ENCODE results near the gene PTX3.

Gene PTX3

GRCh38 chr3:157427901-157428300 is 8.7 kb upstream of the PTX3 start:
- no peak for DNase-seq

- DNase-seq: no peak
Observed at GRCh38 chr3:157428853-157429252, 7.8 kb upstream of the PTX3 start.

GRCh38 chr3:157429708-157430107 is 6.9 kb upstream of the PTX3 start:
- no peak for DNase-seq

- DNase-seq: no peak
Observed at GRCh38 chr3:157438194-157438730, 1.6 kb downstream of the PTX3 start.

- DNase-seq: no peak
Observed at GRCh38 chr3:157441102-157441624, 4.5 kb downstream of the PTX3 start.

GRCh38 chr3:157442729-157443128 is 6.1 kb downstream of the PTX3 start:
- DNase-seq: no peak

- no peak for DNase-seq
Observed at GRCh38 chr3:157443905-157444796, 7.5 kb downstream of the PTX3 start.

GRCh38 chr3:157444797-157445184 is 8.1 kb downstream of the PTX3 start:
- no peak for DNase-seq

- no peak for DNase-seq
Observed at GRCh38 chr3:157445857-157446256, 9.2 kb downstream of the PTX3 start.

- DNase-seq: no peak
Observed at GRCh38 chr3:157447026-157447694, 10.5 kb downstream of the PTX3 start.

GRCh38 chr3:157452097-157452496 is 15.4 kb downstream of the PTX3 start:
- no peak for DNase-seq

GRCh38 chr3:157453824-157454223 is 17.2 kb downstream of the PTX3 start:
- no peak for DNase-seq

GRCh38 chr3:157459706-157460105 is 23.1 kb downstream of the PTX3 start:
- no peak for DNase-seq

- no peak for DNase-seq
Observed at GRCh38 chr3:157460253-157460652, 23.6 kb downstream of the PTX3 start.

GRCh38 chr3:157463816-157464215 is 27.2 kb downstream of the PTX3 start:
- no peak for DNase-seq

GRCh38 chr3:157464321-157464720 is 27.7 kb downstream of the PTX3 start:
- DNase-seq: no peak

GRCh38 chr3:157465741-157466140 is 29.1 kb downstream of the PTX3 start:
- no peak for DNase-seq

GRCh38 chr3:157467200-157467599 is 30.6 kb downstream of the PTX3 start:
- no peak for DNase-seq

GRCh38 chr3:157469561-157470294 is 33.1 kb downstream of the PTX3 start:
- peak in 1 of 2 donors; percentile 25 for DNase-seq

GRCh38 chr3:157471064-157471463 is 34.4 kb downstream of the PTX3 start:
- DNase-seq: no peak

GRCh38 chr3:157472648-157473047 is 36.0 kb downstream of the PTX3 start:
- no peak for DNase-seq

- DNase-seq: no peak
Observed at GRCh38 chr3:157475921-157476414, 39.3 kb downstream of the PTX3 start.

- DNase-seq: no peak
Observed at GRCh38 chr3:157477441-157477840, 40.8 kb downstream of the PTX3 start.

Data from CD4-positive, alpha-beta T cell treated with Interleukin-4 for 1 hour (primary cell).